GM12864 (cell line): ENCODE results near the gene ADCY9.

Experiments used
- DNase-seq: peaks from one replicate; pipeline ENCODE4 v3.0.0-alpha.2; 2011; ENCODE audit warnings: low read depth
- H3K4me3 ChIP-seq: 2 replicates; pipeline ENCODE4 v1.5.1; 2011; ENCODE audit warnings: mild to moderate bottlenecking, low read depth, low read length, control low read depth
- CTCF ChIP-seq: IDR thresholded peaks from 2 replicates; pipeline ENCODE4 v1.5.1; 2011; ENCODE audit warnings: low read depth, mild to moderate bottlenecking, moderate library complexity, low read length, control low read depth, inconsistent platforms; ENCODE audit errors: missing control alignments

Gene ADCY9

DNA sequence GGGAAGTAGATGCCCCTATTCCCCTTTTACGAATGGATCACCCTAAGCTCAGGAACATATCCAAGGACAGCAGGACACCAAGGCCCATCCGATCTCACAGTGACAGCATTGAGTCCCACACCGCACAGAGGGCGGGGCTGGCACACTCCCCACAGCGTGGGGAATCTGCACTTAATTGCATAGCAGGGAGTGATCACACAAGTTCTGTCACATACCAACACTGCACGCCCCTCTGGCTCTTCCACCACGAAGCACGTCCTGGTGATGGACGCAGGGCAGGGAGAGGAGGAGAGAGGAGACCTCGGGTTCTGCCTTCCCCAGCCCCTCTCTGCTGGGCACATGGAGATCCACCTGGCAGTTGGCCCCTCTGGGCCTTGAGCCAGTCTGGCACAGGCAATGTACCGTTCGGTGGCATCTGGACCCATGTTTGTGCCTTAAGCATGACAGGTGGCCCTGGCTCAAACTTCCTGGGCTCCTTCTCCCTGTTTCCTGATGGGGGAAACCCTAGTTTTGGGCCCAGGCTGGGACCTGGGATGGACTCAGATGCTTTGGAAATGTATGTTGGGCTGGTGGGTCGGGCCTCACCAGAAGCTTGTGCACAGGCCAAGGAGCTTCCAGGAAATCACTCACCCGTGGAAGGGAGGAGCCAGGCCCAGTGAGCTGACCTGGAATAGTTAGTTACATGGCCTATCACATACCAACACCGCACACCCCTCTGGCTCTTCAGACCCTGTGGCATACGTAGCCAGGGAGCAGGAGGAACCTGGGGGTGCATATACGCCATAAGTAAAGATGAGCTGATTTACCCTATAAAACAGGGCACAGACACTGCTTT, 200.6 kb downstream of the ADCY9 start:
- DNase-seq = no peak
- TF ChIP-seq CTCF = no peak

GRCh38 chr16:3912897-3913296, 203.3 kb downstream of the ADCY9 start:
- TF ChIP-seq CTCF = no peak
- no peak for DNase-seq
- no peak overlapping the region for H3K4me3 ChIP-seq

More for the DNA sequence above, 200.6 kb downstream of the ADCY9 start:
- no peak overlapping the region for H3K4me3 ChIP-seq
